C4-2B (cell line): ENCODE measurements around the gene TCF12.

ENCODE experiments used
- H3K27ac ChIP-seq: fragments of 450-650 bp; 2 replicates; pipeline ENCODE4 v1.5.1; 2017
- ZFX ChIP-seq: fragments of 450-650 bp; IDR thresholded peaks from 2 replicates; pipeline ENCODE4 v1.6.1; 2017
- TF ChIP-seq, protein P1 (sequence below): fragments of 450-650 bp; conservative IDR thresholded peaks from 2 replicates; pipeline ENCODE4 v1.5.1; 2017; ENCODE audit warnings: mild to moderate bottlenecking

The TCF12 gene

GRCh38 chr15:56959318-56959648 lies 40.8 kb downstream of the TCF12 start:
- no peak overlapping the region for H3K27ac ChIP-seq
- TF ChIP-seq ZFX = no peak
- TF ChIP-seq, protein P1, sequence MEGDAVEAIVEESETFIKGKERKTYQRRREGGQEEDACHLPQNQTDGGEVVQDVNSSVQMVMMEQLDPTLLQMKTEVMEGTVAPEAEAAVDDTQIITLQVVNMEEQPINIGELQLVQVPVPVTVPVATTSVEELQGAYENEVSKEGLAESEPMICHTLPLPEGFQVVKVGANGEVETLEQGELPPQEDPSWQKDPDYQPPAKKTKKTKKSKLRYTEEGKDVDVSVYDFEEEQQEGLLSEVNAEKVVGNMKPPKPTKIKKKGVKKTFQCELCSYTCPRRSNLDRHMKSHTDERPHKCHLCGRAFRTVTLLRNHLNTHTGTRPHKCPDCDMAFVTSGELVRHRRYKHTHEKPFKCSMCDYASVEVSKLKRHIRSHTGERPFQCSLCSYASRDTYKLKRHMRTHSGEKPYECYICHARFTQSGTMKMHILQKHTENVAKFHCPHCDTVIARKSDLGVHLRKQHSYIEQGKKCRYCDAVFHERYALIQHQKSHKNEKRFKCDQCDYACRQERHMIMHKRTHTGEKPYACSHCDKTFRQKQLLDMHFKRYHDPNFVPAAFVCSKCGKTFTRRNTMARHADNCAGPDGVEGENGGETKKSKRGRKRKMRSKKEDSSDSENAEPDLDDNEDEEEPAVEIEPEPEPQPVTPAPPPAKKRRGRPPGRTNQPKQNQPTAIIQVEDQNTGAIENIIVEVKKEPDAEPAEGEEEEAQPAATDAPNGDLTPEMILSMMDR = no peak

DNA sequence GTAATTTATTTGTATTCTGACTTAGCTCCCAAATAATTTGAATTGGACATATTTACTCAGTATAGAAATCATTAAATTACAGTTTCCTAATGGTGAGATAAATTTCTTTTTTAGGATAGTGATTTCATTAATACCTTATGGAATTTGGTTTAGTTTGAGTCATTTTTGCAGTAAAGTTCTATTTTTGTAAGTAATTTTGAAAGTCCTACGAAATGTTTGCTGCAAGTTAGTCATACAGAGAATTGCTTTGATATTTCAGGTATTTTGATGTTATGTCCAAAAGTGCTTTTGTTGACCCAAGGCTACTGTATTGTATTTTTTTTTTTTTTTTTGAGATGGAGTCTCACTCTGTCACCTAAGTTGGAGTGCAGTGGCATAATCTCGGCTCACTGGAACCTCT lies 41.7 kb downstream of the TCF12 start:
- no peak overlapping the region for H3K27ac ChIP-seq

DNA sequence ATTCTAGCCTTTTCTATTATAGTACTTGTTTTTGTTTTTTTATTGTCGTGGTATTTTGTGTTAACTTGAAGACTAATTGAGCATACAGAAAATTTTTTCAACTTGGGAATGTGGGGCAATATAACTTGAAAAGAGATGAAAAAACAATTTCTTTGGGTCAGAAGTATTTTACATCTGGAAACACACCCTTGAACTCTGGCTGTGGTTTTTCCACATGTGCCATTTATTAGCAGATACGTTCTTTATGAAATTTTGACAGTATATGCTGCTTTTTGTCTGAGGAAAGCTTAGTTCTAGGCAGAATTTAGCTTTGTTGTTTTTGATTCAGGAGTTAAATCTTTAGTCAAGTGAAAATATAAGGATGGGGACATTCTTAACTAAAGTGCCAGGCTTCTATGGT lies 44.7 kb downstream of the TCF12 start:
- no peak for TF ChIP-seq ZFX
- TF ChIP-seq, protein P1 = no peak
- no peak overlapping the region for H3K27ac ChIP-seq

More for the DNA sequence above, 41.7 kb downstream of the TCF12 start:
- TF ChIP-seq ZFX = no peak
- TF ChIP-seq, protein P1 = no peak

- H3K27ac ChIP-seq = no peak overlapping the region
- TF ChIP-seq, protein P1 = no peak
- no peak for TF ChIP-seq ZFX
These were observed 45.3 kb downstream of the TCF12 start for GRCh38 chr15:56963710-56964109.

DNA sequence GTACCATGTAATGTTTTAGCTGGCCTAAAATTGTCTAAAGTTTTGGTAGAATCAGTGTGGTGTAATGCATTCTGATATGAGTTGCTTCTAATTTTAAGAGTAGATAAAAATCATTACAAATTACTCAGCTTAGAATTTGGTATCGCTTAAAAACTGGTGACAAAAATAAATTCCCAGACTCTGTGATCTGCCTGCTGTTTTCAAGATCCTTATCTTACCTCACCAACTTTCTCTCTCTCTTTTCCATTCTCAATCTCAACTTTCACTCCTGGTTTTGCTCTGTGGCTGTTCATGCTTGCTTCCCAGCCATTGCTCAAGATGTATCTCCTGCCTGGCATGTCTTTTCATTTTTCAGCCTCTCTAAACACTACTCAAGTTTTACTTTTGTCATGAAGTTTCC lies 45.7 kb downstream of the TCF12 start:
- no peak overlapping the region for H3K27ac ChIP-seq

DNA sequence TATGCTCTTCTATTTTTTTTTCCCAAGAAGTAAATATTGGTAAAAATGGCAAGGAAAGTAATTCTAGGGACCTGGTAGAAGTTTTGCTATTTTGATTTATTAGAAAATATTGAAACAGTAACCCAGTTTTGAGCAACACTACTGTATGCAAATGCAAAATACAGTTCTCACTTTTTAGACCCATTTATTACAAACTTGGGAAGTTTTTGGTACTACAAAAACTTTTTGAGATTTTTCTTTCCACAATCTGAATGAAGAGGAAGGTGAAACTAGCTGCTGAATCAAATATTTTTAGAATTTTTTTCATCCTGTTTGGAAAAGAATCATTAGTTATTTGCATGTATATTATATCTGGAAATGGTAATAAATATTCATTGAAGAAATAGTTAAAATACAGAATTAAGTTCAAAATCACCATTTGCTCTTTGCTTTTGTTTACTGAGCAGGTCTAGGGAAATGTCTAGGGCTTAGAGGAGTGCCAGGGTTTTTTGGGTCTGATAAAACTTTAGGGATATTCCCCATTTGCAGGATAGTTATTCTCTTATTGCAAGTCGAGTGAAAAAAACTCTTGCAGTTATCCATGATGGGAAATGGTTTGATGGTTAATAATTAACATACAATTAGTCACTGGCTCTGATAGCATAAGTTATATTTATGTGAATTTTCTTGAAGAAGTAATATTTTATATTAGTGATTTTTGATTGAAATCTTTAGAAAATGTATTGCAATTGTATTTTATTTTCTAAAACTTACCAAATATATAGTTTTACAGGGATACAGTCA lies 47.0 kb downstream of the TCF12 start:
- TF ChIP-seq, protein P1 = no peak
- no peak for TF ChIP-seq ZFX
- H3K27ac ChIP-seq = no peak overlapping the region

More for the DNA sequence above, 45.7 kb downstream of the TCF12 start:
- TF ChIP-seq ZFX = no peak
- TF ChIP-seq, protein P1 = no peak

DNA sequence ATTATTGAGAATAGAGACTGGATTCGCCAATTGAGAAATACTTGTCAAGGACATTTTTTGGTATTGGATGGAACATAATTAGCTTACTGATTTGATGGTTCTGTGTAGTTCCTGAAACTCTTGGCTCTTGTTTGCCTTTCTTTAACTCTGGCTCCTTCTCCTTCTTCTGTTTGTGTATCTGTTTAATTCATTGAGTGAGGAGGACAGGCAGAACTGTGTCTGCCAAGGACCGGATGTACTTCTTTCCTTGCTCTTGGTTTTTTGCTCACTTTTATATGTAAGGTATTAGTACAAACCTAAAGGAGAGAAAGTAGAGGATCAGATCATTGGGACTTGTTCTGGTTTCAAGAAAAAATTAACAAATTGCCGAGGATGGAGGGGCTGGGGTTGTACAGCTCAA lies 48.9 kb downstream of the TCF12 start:
- H3K27ac ChIP-seq = peak overlapping the region; percentile 80; the same call in 1 of the 2 replicates
- TF ChIP-seq, protein P1 = no peak
